Measurements from ENCODE around the gene PKDCC.
A peak's percentile ranks its signal among the peaks of the same experiment; 100 is the strongest.

PKDCC gene

GRCh38 chr2:42091671-42092070 lies 43.9 kb downstream of the PKDCC start:
- no peak for DNase-seq

DNA sequence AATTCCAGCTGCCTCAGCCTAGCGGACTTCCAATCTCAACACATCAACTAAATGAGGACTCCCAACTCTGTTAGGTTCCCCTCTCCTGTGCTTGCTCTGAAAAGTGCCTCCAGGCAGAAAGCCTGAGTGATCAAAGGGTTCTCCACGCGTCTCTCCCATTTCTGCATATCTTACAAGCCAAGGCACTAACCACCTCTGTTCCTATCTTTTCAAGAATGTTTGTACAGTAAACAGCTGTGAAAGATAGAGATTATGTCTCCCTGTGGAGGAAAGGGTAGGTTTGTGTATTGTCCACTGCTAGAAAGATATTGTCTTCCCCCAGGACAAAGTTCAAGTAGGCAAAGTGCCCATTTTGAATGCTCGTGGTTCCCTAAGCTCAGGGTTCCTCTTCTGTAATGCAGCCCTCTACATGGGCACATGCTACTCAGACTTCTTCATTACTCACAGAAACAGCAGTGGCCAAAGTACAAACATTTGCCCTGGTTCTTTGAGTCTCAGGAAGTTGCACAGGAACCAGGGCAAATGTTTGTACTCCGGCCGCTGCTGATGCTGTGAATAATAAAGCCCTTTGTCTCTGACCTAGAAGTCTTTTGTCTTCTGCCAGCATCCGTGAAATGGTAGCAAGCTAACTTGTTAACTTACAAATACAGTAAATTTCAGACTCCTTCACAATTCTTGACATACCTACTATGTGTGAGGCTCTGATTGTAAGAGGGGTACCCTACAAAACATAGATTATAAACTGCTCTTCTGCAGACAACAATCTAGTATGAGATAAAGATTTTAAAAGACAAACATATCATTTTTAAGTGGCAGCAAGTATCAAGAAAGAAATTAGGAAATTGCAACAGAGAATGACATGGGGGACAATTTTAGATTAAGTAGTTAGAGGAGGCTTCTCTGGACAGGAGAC lies 44.5 kb downstream of the PKDCC start:
- no peak for DNase-seq

DNA sequence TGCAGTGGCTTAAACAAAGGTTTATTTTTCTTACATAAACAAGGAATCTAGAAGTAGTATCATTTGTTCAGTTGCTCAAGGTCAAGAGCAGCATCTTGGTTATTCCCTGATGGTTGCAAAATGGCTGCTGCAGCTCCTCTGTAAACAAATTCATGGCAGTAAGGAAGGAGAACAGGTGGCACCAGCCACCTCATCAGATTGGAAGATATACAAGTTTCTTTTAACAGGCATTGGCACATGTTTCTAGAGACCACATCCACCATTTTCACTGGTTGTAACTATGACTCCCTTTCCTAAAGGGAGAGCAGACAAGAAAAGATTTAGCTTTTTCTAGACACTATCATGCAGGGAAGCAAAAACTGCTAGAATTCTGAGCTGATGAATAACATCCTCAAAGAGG lies 46.3 kb downstream of the PKDCC start:
- DNase-seq, result no peak

DNA sequence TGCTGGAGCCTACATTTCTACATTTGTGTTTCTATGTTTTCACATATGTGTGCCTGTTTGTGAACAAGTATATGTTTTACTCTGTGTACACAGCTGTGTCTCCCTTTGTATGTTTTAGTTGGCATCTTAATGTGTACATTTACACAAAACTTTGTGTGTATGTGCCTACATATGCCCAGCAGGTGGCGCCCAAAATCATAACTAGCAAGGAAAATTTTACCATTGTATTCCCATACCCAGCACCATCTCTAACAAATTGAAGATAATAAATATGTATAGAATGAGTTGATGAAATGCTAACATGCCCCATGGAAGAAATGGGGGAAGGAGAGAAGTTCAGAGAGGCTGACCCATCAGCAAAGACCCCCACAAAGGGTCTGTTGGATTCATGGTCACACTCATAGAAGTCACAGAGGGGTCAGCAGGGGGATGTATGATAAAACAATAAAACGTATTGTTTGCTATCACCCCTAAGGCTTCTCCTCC lies 48.1 kb downstream of the PKDCC start:
- peak; percentile 66 to 70 for DNase-seq

- no peak for DNase-seq
Measured at GRCh38 chr2:42096869-42097591, 49.2 kb downstream of the PKDCC start.

DNA sequence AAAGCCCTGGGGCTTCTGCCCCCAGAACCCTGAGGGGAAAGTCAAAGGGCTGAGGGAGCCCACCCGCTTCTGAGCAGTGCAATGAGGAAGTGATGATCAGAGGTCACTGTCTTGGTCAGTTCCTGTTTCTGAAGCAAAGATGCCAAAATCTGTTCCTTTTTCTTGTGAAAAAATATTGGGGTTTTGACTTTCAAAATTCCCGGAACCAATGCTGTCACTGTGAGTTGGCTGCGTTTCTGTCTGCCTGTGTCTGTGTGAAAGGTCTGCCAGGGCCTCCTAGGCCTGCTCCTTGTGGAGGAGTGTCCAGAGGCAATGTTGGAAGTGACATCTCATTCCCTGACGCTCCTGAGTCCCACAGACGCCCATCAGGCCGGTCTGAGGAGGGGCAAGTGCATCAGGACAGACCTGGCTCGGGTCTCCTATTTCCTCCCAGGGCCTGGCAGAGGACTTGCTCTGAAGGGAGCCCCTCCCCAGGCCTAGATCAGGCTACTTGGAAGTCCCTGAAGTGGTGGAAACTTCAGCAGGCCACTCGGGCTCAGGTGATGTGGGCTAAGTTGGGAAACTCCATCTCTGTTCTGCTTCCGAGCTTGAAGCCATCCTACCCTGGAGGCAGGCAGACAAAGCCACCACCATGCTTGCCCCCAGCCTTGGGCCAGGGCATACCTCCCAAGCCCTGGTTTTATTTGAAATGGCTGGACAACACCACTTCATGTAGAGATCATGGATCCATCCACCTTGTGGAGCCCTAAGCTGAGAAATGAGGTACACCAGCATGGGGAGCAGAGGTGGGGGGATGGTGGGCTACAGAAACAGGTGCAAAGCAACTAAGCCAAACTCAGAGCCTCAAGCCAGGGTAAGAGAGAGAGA lies 51.0 kb downstream of the PKDCC start:
- DNase-seq, result no peak

DNA sequence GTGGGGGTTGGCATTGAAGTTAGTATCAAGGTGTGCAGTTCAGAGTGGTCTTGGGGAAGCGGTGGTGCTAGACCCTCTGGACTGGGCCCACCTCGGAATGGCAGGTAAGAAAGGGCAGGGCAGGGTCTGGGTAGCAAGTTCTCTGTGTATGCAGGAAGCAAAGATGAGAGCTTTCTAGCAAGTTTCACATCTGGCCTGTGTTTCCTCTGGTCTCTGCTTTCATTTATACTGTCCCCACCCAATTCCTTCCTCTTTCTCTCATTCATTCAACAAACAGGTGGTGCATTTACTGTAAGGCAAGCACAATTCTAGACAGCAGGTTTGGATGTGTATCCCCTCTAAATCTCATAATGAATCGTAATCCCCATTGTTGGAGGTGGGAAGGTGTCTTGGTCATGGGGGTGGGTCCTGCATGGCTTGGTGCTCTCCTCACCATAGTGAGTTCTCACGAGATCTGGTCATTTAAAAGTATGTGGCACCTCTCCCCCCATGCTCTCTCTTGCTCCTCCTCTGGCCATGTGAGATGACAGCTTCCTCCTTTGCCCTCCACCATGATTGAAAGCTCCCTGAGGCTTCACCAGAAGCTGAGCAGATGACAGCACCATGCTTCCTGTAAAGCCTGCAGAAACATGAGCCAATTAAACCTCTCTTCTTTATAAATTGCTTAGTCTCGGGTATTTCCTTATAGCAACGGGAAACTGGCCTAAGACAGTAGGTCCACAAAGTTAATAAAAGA lies 51.8 kb downstream of the PKDCC start:
- no peak for DNase-seq

DNA sequence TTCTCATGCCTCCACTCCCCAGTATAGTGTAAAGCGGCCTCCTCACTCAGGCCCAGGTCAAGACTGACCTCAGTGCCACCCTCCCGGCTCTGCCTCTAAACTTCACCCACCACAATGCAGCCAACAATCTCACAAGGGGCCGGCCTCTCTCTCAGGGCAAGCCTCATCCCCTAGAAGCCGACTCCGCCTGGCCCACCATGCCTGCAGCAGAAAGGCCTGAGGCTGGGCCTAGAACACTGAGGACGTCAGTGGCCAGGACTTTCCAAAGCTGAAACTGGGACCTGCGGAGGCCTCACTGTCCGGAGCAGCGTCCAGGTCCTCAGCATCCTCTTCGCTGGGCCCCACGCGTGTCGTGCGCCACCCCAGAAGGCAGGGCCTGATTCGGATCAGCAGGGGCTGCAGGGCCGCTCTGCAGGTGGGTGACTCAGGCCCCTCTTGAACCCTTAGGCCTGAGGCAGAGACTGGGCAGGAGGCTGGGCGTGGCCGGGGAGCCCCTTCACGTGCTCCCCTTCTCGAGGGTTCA lies 52.9 kb downstream of the PKDCC start:
- DNase-seq, result no peak

GRCh38 chr2:42101206-42102023 lies 53.6 kb downstream of the PKDCC start:
- DNase-seq, result peak in 1 of 2 donors; percentile 30

DNA sequence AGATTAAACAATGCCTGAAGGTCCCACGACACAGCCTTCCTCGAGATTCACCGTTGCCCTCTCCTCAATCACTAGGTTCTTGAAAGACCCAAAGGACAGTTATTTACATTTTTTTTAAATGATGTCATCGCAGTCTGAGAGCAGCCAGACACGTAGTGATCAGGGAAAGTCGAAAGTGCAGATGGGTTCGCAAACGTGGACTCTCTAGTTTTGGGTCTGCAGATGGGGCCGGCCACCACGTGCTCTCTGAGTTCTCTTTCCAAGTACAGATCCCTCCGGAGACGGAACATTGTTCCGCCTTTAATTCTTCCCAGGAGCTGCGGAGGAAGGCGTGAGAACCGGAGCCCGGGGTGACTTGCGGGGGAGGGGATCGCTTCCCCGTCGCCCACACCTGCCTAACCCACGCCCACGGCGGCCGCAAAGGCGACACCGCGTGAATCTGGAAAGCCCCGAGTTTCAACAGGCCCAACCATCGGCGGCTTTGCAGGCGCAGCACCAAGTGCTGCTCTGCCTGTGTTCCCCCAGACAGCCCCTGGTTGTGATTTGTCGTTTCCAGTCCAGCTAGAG lies 54.3 kb downstream of the PKDCC start:
- peak; percentile 68 to 71 for DNase-seq

DNA sequence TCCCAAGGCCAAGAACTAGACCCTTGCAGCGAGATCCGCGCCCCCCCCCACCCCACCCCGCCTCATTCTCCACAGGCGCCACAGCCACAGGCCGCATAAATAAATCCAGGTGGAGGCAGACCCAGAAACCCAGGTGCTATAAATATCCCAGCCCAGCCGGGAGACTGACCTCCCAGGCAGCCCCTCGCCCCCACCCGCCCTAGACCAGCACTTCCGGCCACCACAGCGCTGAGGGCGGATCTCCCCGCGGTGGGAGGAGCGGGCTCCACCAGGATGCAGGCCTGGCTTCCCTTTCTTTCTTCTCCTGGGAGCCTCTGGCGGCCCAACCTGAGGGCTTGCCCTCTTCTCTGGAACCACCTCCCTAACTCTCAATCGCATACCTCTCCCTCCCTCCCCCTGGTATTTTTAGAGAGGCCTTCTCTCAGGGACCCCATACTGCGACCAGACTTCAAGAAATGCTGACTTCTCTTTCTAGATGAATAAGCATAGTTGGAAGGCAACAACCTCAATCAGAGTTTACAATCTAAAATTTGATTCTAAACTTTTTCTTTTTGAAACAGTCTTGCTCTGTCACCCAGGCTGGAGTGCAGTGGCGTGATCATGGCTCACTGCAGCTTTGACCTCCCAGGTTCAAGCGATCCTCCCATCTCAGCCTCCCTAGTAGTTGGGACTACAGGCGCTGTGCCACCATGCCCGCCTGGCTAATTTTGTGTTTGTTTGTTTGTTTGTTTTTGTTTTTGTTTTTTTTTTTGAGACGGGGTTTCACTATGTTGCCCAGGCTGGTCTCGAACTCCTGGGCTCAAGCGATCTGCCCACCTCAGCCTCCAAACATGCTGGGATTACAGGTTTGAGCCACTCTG lies 55.0 kb downstream of the PKDCC start:
- peak in 1 of 2 donors; percentile 44 for DNase-seq

- no peak for DNase-seq
Measured at GRCh38 chr2:42103829-42104228, 56.0 kb downstream of the PKDCC start.

GRCh38 chr2:42104621-42105020 lies 56.8 kb downstream of the PKDCC start:
- no peak for DNase-seq

- peak; percentile 52 to 53 for DNase-seq
Measured at GRCh38 chr2:42105330-42106256, 57.8 kb downstream of the PKDCC start.

GRCh38 chr2:42106257-42106816 lies 58.5 kb downstream of the PKDCC start:
- no peak for DNase-seq

GRCh38 chr2:42107249-42108042 lies 59.6 kb downstream of the PKDCC start:
- DNase-seq, result no peak

Measured in stimulated activated CD4-positive, alpha-beta T cell treated with anti-CD3 and anti-CD28 coated beads, Interleukin-2, amount 100 ng/mL, for 48 hours (primary cell).